ENCODE measurements around the gene IQCE.

Gene IQCE

DNA sequence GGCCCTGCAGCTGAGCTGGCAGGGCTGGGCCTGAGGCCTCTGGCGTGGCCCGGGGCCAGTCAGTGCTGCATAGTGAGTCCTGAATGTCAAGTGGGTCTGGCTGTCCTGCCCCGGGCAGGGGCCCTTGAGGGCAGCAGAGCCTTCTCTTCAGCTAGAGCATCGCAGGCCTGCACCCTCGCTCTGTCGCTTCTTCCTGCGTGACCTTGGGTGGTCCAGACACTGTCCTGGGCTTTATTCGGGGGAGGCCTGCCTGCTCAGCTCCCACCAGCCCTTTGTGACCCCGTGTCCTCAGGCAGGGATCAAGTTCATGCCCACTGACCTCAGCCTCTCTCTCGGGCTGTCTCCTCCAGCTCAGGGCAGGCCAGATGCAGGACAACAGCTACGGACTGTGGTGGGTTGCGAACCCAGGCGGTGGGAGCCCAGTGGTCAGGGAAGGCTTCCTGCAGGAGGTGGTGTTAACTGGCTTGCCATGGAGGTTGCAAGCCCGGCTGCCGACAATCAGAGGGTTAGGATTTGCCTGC is 76.4 kb downstream of the IQCE start:
- Histone ChIP-seq H2BK120ac (ENCODE audit: low read depth, low read length) (no peak overlapping the region), H3K4ac (ENCODE audit: low read depth in 1 of 2, low read length in 2 of 2) (no peak overlapping the region), H2BK12ac (ENCODE audit: low read length in 2 of 2) (no peak overlapping the region), H3K79me1 (replicated peaks; ENCODE audit: low read length, poor library complexity, severe bottlenecking) (no peaks in the 10 kb centered on the region), H2AFZ (ENCODE audit: low read depth, low read length) (no peak overlapping the region), H2AK5ac (ENCODE audit: low read length, severe bottlenecking) (peak overlapping the region; percentile 21), H3K4me3 (ENCODE audit: insufficient read depth in 1 of 2, low read depth in 1 of 2, low read length in 2 of 2) (peak overlapping the region in 1 of 2 experiments; percentile 23), H3K23ac (ENCODE audit: low read length in 2 of 2) (no peak overlapping the region), H3K14ac (ENCODE audit: low read length in 2 of 2) (peak overlapping the region in 1 of 2 experiments; percentile 29), H3K4me2 (ENCODE audit: low read length, poor library complexity, severe bottlenecking) (peak overlapping the region; percentile 67), H3K4me1 (ENCODE audit: control insufficient read depth, insufficient read depth, low read depth, low read length) (peaks cover 70% of the 10 kb centered on the region), H4K8ac (ENCODE audit: low read length) (no peak overlapping the region), H3K27ac (ENCODE audit: low read length, poor library complexity, severe bottlenecking) (peak overlapping the region; percentile 99), H2BK5ac (ENCODE audit: low read depth, low read length, poor library complexity, severe bottlenecking) (peak overlapping the region; percentile 51), H3K36me3 (ENCODE audit: control insufficient read depth in 1 of 2, insufficient read depth in 2 of 2, low read depth in 1 of 2, low read length in 2 of 2) (peaks cover 4 to 50% of the 10 kb centered on the region in 2 experiments), H3K9ac (ENCODE audit: low read length) (no peak overlapping the region), H3K27me3 (ENCODE audit: control insufficient read depth in 1 of 2, insufficient read depth in 1 of 2, low read length in 2 of 2) (no peaks in the 10 kb centered on the region), H2BK15ac (ENCODE audit: low read depth, poor library complexity, severe bottlenecking) (peak overlapping the region; percentile 17), H3K18ac (ENCODE audit: low read depth in 1 of 2, low read length in 2 of 2) (peak overlapping the region in 1 of 2 experiments; percentile 61), H4K91ac (ENCODE audit: low read length) (peak overlapping the region; percentile 6), H3K9me3 (ENCODE audit: control insufficient read depth, low read length) (no peaks in the 10 kb centered on the region)
- WGBS: 92% methylated on average over 15 of the region's 15 CpGs
- no peak for DNase-seq

DNA sequence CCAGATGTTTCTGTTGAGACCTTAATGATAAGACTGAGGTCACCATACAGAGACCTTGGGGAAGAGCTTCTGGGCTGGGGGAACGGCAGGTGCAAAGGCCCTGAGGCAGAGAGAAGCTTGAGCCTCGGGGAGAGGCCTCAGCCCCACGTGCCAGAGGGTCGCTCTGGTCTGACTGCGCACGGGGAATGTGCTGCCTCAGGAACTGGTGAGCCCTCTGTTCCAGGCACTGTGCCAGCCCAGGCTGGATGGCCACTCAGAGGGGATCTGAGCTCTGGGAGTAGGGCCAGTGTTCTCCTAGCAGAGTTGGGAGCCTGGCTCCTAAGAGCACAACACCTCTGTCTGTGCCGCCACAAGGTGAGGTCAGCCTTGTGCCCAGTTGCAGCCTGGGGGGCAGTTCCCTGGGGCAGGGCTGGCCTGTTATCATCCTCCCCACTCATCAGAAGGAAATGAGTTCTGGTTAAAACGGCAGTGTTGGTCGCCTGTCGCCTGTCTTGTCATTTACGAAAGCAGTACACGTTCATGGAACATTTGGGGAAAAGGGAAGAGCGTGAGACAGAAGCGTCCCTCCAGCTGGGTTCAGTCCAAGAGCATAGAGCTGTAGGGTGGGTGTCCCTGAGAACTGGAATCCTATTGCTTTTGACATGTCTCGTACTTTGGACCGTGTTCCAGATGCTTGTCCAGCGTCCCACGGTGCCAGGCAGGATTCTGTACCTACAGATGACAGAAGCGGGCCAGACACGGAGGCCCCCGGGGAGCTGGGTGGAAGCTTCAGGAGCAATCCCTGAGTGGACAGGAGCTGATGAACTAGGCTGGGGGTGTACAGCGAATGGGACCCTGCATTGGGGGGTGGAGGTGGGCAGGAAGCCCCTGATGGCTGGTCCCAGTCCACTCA is 77.3 kb downstream of the IQCE start:
- H3K27ac ChIP-seq (ENCODE audit: low read length, poor library complexity, severe bottlenecking): peak overlapping the region; percentile 99
- peak overlapping the region; percentile 64 for H4K8ac ChIP-seq (ENCODE audit: low read length)
- no peaks in the 10 kb centered on the region for H3K27me3 ChIP-seq (ENCODE audit: control insufficient read depth in 1 of 2, insufficient read depth in 1 of 2, low read length in 2 of 2)
- H3K23ac ChIP-seq (ENCODE audit: low read length in 2 of 2): no peak overlapping the region
- no peak overlapping the region for H3K18ac ChIP-seq (ENCODE audit: low read depth in 1 of 2, low read length in 2 of 2)
- H2BK5ac ChIP-seq (ENCODE audit: low read depth, low read length, poor library complexity, severe bottlenecking): no peak overlapping the region
- peak overlapping the region; percentile 27 for H2AK5ac ChIP-seq (ENCODE audit: low read length, severe bottlenecking)
- H3K79me1 ChIP-seq (replicated peaks; ENCODE audit: low read length, poor library complexity, severe bottlenecking): no peaks in the 10 kb centered on the region
- no peak overlapping the region for H3K4ac ChIP-seq (ENCODE audit: low read depth in 1 of 2, low read length in 2 of 2)
- no peak overlapping the region for H2BK120ac ChIP-seq (ENCODE audit: low read depth, low read length)
- H3K4me2 ChIP-seq (ENCODE audit: low read length, poor library complexity, severe bottlenecking): no peak overlapping the region
- peak overlapping the region; percentile 0 for H3K9ac ChIP-seq (ENCODE audit: low read length)
- no peak overlapping the region for H2AFZ ChIP-seq (ENCODE audit: low read depth, low read length)
- 82% methylated on average over 22 of the region's 22 CpGs for WGBS
- H3K36me3 ChIP-seq (ENCODE audit: control insufficient read depth in 1 of 2, insufficient read depth in 2 of 2, low read depth in 1 of 2, low read length in 2 of 2): peaks cover 4 to 57% of the 10 kb centered on the region in 2 experiments
- no peak overlapping the region for H4K91ac ChIP-seq (ENCODE audit: low read length)
- no peak overlapping the region for H2BK12ac ChIP-seq (ENCODE audit: low read length in 2 of 2)
- H3K4me3 ChIP-seq (ENCODE audit: insufficient read depth in 1 of 2, low read depth in 1 of 2, low read length in 2 of 2): no peak overlapping the region
- H3K9me3 ChIP-seq (ENCODE audit: control insufficient read depth, low read length): no peaks in the 10 kb centered on the region
- peak; percentile 57 for DNase-seq
- H3K14ac ChIP-seq (ENCODE audit: low read length in 2 of 2): no peak overlapping the region
- peak overlapping the region; percentile 80 for H2BK15ac ChIP-seq (ENCODE audit: low read depth, poor library complexity, severe bottlenecking)
- peaks cover 74% of the 10 kb centered on the region for H3K4me1 ChIP-seq (ENCODE audit: control insufficient read depth, insufficient read depth, low read depth, low read length)

DNA sequence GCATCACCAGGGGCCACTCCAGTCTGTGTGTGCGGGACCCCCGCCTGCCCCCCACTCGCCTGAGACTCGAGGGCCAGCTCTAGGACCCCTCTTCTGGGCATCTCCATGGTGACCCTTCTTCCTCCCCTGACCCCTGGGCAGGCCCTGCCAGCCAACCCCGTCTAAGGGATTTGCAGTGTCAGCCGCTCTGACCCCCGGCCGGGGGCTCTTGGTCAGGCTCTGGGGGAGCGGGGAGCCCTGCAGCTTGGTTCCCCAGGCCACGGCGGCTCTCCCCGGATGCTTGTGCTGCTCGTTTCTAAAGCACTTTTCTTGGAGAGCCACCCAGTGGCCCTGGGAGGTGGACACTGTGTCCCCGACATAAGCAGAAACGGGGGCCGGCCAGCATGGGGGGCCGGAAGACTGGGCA is 78.3 kb downstream of the IQCE start:
- Histone ChIP-seq H2AFZ (ENCODE audit: low read depth, low read length) (no peak overlapping the region), H3K79me1 (replicated peaks; ENCODE audit: low read length, poor library complexity, severe bottlenecking) (no peaks in the 10 kb centered on the region), H3K27ac (ENCODE audit: low read length, poor library complexity, severe bottlenecking) (peak overlapping the region; percentile 99), H3K18ac (ENCODE audit: low read depth in 1 of 2, low read length in 2 of 2) (peak overlapping the region in 1 of 2 experiments; percentile 63), H3K4ac (ENCODE audit: low read depth in 1 of 2, low read length in 2 of 2) (no peak overlapping the region), H2BK12ac (ENCODE audit: low read length in 2 of 2) (no peak overlapping the region), H3K36me3 (ENCODE audit: control insufficient read depth in 1 of 2, insufficient read depth in 2 of 2, low read depth in 1 of 2, low read length in 2 of 2) (peaks cover 4 to 57% of the 10 kb centered on the region in 2 experiments), H3K27me3 (ENCODE audit: control insufficient read depth in 1 of 2, insufficient read depth in 1 of 2, low read length in 2 of 2) (no peaks in the 10 kb centered on the region), H2BK15ac (ENCODE audit: low read depth, poor library complexity, severe bottlenecking) (peak overlapping the region; percentile 34), H2AK5ac (ENCODE audit: low read length, severe bottlenecking) (peak overlapping the region; percentile 40), H3K9ac (ENCODE audit: low read length) (no peak overlapping the region), H3K9me3 (ENCODE audit: control insufficient read depth, low read length) (no peaks in the 10 kb centered on the region), H3K23ac (ENCODE audit: low read length in 2 of 2) (peak overlapping the region in 1 of 2 experiments; percentile 34), H3K4me2 (ENCODE audit: low read length, poor library complexity, severe bottlenecking) (peak overlapping the region; percentile 40), H3K14ac (ENCODE audit: low read length in 2 of 2) (no peak overlapping the region), H4K8ac (ENCODE audit: low read length) (no peak overlapping the region), H2BK120ac (ENCODE audit: low read depth, low read length) (peak overlapping the region; percentile 8), H3K4me3 (ENCODE audit: insufficient read depth in 1 of 2, low read depth in 1 of 2, low read length in 2 of 2) (no peak overlapping the region), H3K4me1 (ENCODE audit: control insufficient read depth, insufficient read depth, low read depth, low read length) (peaks cover 78% of the 10 kb centered on the region), H4K91ac (ENCODE audit: low read length) (no peak overlapping the region), H2BK5ac (ENCODE audit: low read depth, low read length, poor library complexity, severe bottlenecking) (no peak overlapping the region)
- 95% methylated on average over 17 of the region's 17 CpGs for WGBS
- no peak for DNase-seq
